H1 (cell line): ENCODE data around the gene USP20. TPM values are rescaled to one million over a fixed set of nuclear protein-coding genes. Genes with fewer than 3 reads are reported as not detected.

ENCODE experiments used
- CTCF ChIA-PET: fragments of 300-600 bp; sonication (Branson Sonifier 250); formaldehyde crosslinking; loops from one replicate; lab custom pipeline; 2021; ENCODE audit not compliant: partially characterized antibody; lab: Charles Lee
- POLR2A ChIA-PET: fragments of 300-600 bp; sonication (Branson Sonifier 250); formaldehyde crosslinking; loops from one replicate; lab custom pipeline; 2021; ENCODE audit warnings: inconsistent platforms; ENCODE audit not compliant: partially characterized antibody; lab: Charles Lee
- DNase-seq, 2 experiments: peaks; one replicate each; pipeline versions ENCODE4 v3.0.0 to v3.0.0-alpha.2; 2010 to 2022; ENCODE audit warnings: low spot score in 2 of 2, low read depth in 1 of 2, mixed read lengths in 1 of 2
- FAIRE-seq: peaks from 2 replicates; lab custom pipeline; 2011; peaks lifted over from hg19 to GRCh38; lab: Jason Lieb, UNC
- H2AFZ ChIP-seq: 2 replicates; pipeline ENCODE4 v1.8.1; 2012; ENCODE audit warnings: low read length, inconsistent platforms
- H2AK5ac ChIP-seq: 2 replicates; pipeline ENCODE4 v1.6.1; 2013; ENCODE audit warnings: low read depth, low read length
- H2BK120ac ChIP-seq: replicated peaks from 2 replicates; pipeline ENCODE3; 2013; ENCODE audit warnings: low read depth, low read length, inconsistent platforms
- H2BK12ac ChIP-seq: 2 replicates; pipeline ENCODE4 v1.6.1; 2013; ENCODE audit warnings: low read depth, low read length
- H2BK15ac ChIP-seq: 2 replicates; pipeline ENCODE4 v1.6.1; 2013; ENCODE audit warnings: low read length
- H2BK20ac ChIP-seq: 2 replicates; pipeline ENCODE4 v1.6.1; 2013; ENCODE audit warnings: low read length
- H2BK5ac ChIP-seq: 2 replicates; pipeline ENCODE4 v1.6.1; 2013; ENCODE audit warnings: low read depth, low read length
- H3K14ac ChIP-seq: 2 replicates; pipeline ENCODE4 v1.6.1; 2013; ENCODE audit warnings: inconsistent platforms; ENCODE audit not compliant: insufficient read length
- H3K18ac ChIP-seq: 2 replicates; pipeline ENCODE4 v1.6.1; 2013; ENCODE audit warnings: low read length; ENCODE audit errors: extremely low read depth
- H3K23ac ChIP-seq: 2 replicates; pipeline ENCODE4 v1.6.1; 2013; ENCODE audit warnings: inconsistent platforms; ENCODE audit not compliant: insufficient read length
- H3K23me2 ChIP-seq: 2 replicates; pipeline ENCODE4 v1.6.1; 2013; ENCODE audit warnings: low read depth, low read length
- H3K27ac ChIP-seq: 2 replicates; pipeline ENCODE4 v1.6.1; 2011; ENCODE audit warnings: low read depth, low read length, inconsistent platforms
- H3K27me3 ChIP-seq, 4 experiments: replicated peaks in 1 of 4; 1 replicate in 1 of 4; 2 replicates in 3 of 4; pipeline versions ENCODE4 v1.6.1 to v1.8.1; 2011 to 2013; ENCODE audit warnings: low read length in 3 of 4, mild to moderate bottlenecking in 3 of 4, inconsistent platforms in 2 of 4, mixed read lengths in 2 of 4, moderate library complexity in 1 of 4; ENCODE audit not compliant: control insufficient read depth in 3 of 4, insufficient read depth in 3 of 4; ENCODE audit errors: extremely low read depth in 1 of 4
- H3K36me3 ChIP-seq, 4 experiments: 2 replicates each; pipeline versions ENCODE4 v1.6.1 to v1.8.1; 2011 to 2013; ENCODE audit warnings: mild to moderate bottlenecking in 4 of 4, low read length in 3 of 4, moderate library complexity in 2 of 4, control low read depth in 1 of 4, inconsistent platforms in 1 of 4; ENCODE audit not compliant: insufficient read depth in 4 of 4, control insufficient read depth in 2 of 4
- H3K4ac ChIP-seq: replicated peaks from 2 replicates; pipeline ENCODE3; 2013; ENCODE audit warnings: low read length, low read depth, mixed read lengths, inconsistent platforms; ENCODE audit not compliant: insufficient read length
- H3K4me1 ChIP-seq, 4 experiments: replicated peaks in 1 of 4; 1 replicate in 1 of 4; 2 replicates in 3 of 4; pipeline versions ENCODE4 v1.6.1 to v1.8.1; 2011 to 2013; ENCODE audit warnings: low read length in 3 of 4, inconsistent platforms in 2 of 4, mixed read lengths in 1 of 4; ENCODE audit not compliant: insufficient read depth in 4 of 4, control insufficient read depth in 3 of 4
- H3K4me2 ChIP-seq, 2 experiments: 2 replicates each; pipeline versions ENCODE4 v1.6.1 to v1.8.1; 2011 to 2013; ENCODE audit warnings: low read depth in 2 of 2, low read length in 2 of 2, control low read depth in 1 of 2, inconsistent platforms in 1 of 2, mild to moderate bottlenecking in 1 of 2; ENCODE audit not compliant: insufficient read depth in 1 of 2
- H3K4me3 ChIP-seq, 4 experiments: fragments of 200-600, 300-600 bp in 1 of 4; sonication (generic), shearing (Covaris generic), sonication (Bioruptor Twin) in 1 of 4; 2 replicates each; pipeline versions ENCODE4 v1.5.1 to v1.8.1; 2011 to 2016; ENCODE audit warnings: low read length in 4 of 4, low read depth in 3 of 4, control low read depth in 2 of 4, inconsistent platforms in 2 of 4, mild to moderate bottlenecking in 2 of 4, mixed read lengths in 1 of 4, moderate library complexity in 1 of 4; ENCODE audit not compliant: insufficient read depth in 2 of 4; ENCODE audit errors: extremely low read depth in 1 of 4
- H3K56ac ChIP-seq: replicated peaks from 2 replicates; pipeline ENCODE3; 2013; ENCODE audit warnings: low read depth, mild to moderate bottlenecking, mixed read lengths, low read length, inconsistent platforms; ENCODE audit not compliant: insufficient read length
- H3K79me1 ChIP-seq: 2 replicates; pipeline ENCODE4 v1.6.1; 2013; ENCODE audit warnings: low read depth, low read length, control low read depth
- H3K79me2 ChIP-seq, 2 experiments: 2 replicates each; pipeline versions ENCODE4 v1.6.1 to v1.8.1; 2012 to 2013; ENCODE audit warnings: low read length in 2 of 2, mild to moderate bottlenecking in 2 of 2, inconsistent platforms in 1 of 2; ENCODE audit not compliant: insufficient read depth in 2 of 2, control insufficient read depth in 1 of 2
- H3K9ac ChIP-seq, 4 experiments: replicated peaks in 1 of 4; 1 replicate in 1 of 4; 2 replicates in 3 of 4; pipeline versions ENCODE4 v1.6.1 to v1.8.1; 2011 to 2013; ENCODE audit warnings: low read depth in 3 of 4, low read length in 3 of 4, control low read depth in 2 of 4, mild to moderate bottlenecking in 2 of 4, moderate library complexity in 2 of 4, inconsistent platforms in 1 of 4; ENCODE audit errors: extremely low read depth in 1 of 4
- H3K9me3 ChIP-seq, 2 experiments: 2 replicates each; pipeline versions ENCODE4 v1.6.1 to v1.8.1; 2012 to 2013; ENCODE audit warnings: mild to moderate bottlenecking in 2 of 2, moderate library complexity in 2 of 2, control low read depth in 1 of 2, inconsistent platforms in 1 of 2, low read depth in 1 of 2, low read length in 1 of 2, mixed read lengths in 1 of 2; ENCODE audit not compliant: insufficient read depth in 2 of 2
- H4K20me1 ChIP-seq, 2 experiments: replicated peaks in 1 of 2; 2 replicates each; pipeline versions ENCODE3 to v1.8.1; 2011 to 2013; ENCODE audit warnings: inconsistent platforms in 2 of 2, low read length in 2 of 2, mild to moderate bottlenecking in 1 of 2; ENCODE audit not compliant: insufficient read depth in 2 of 2, control insufficient read depth in 1 of 2
- H4K5ac ChIP-seq: 2 replicates; pipeline ENCODE4 v1.6.1; 2013; ENCODE audit warnings: low read length, low read depth, mixed read lengths, inconsistent platforms; ENCODE audit not compliant: insufficient read length
- H4K8ac ChIP-seq: 2 replicates; pipeline ENCODE4 v1.8.0; 2013; ENCODE audit warnings: mild to moderate bottlenecking, moderate library complexity, low read length, inconsistent platforms; ENCODE audit not compliant: insufficient read depth; ENCODE audit errors: extremely low read depth
- H4K91ac ChIP-seq: replicated peaks from 2 replicates; pipeline ENCODE3; 2013; ENCODE audit warnings: low read length, mixed read lengths, inconsistent platforms; ENCODE audit not compliant: insufficient read length
- WGBS, 2 experiments: shearing (Covaris generic) in 1 of 2; methylation state at CpG; one replicate each; pipeline versions ENCODE4 v1.1.6 to v1.1.7; 2013 to 2015; ENCODE audit warnings: low lambda C conversion rate in 2 of 2, mixed read lengths in 2 of 2, inconsistent platforms in 1 of 2, low coverage in 1 of 2, missing lambda C conversion rate in 1 of 2; ENCODE audit not compliant: insufficient replicate concordance in 2 of 2, insufficient coverage in 1 of 2, insufficient read length in 1 of 2; ENCODE audit errors: extremely low coverage in 1 of 2, missing lambda C conversion rate in 1 of 2; 5-methylcytosine and 5-hydroxymethylcytosine counted together
- polyA plus RNA-seq, 7 experiments: library from polyadenylated mRNA; depleted of rRNA in 3 of 7; stranded (reverse) in 5 of 7; unstranded in 2 of 7; fragments of >200 nt in 5 of 7; fragments of 200-250 nt in 2 of 7; gene quantifications; 1 replicate in 5 of 7; 2 replicates in 1 of 7; 4 replicates in 1 of 7; pipeline versions ENCODE4 v1.2.1 to v1.2.3, GENCODE V29; 2011 to 2013; ENCODE audit warnings: missing spikeins in 2 of 7, mixed read lengths in 2 of 7
- total RNA-seq: library from RNA; stranded (reverse); fragmentation: NEBNext Ultra II Directional; extraction: Animal tissue kit (Norgen Biotek cat#: 25700); gene quantifications from 2 replicates; pipeline ENCODE4 v1.2.1, GENCODE V29; 2021

Gene USP20
- total and polyA plus RNA-seq, 2 of the 8 experiments (the other 6 are each of a cell fraction or from before 2014, with no cell fraction given): 13.4 to 23.0 TPM

DNA sequence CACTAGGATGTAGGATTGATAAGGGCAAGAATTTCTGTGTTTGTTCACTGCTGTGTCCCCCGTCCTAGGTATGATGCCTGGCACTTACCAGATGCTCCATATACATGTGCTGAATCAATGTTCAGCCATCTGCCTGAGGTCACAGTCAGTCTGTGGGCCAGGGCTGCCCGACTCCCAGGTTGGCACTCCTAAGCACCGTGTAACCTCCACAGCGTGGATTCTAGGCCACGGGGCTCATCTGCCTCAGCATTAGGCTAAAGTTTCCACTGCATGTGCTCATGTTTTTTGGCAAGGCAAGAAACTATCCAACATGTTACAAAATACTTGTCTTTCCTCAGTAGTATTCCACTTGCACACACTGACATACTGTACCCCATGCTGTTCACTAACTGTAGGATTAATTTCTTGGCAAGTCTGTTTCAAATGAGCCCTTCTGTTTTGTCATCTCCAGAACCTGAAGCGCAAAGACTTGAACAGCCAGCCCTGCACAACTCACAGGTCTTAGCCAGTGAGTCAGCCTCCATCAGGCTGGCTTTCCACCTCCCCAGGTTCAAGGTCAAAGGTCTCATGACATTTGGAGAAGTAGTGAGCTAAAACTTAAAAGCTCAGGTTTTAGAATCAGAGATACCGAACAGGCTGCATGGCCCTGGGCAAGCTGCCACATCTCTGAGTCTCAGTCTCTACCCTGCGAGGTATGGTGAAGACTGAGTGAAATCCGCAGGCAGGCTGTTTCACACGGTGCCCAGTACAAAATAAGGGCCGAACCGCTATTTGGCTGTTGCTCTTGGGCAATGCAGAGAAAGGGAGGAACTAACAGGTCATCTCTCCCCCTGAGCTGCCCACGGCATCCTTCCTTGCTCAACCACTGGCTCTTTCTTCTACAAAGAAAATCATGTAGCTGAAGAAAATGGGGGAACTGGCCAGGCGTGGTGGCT lies 18.5 kb upstream of the USP20 start:
- no peaks in the 10 kb centered on the region for H3K9me3 ChIP-seq
- no peaks in the 10 kb centered on the region for H3K79me2 ChIP-seq
- no peak overlapping the region for H2BK15ac ChIP-seq
- H3K27ac ChIP-seq: no peak overlapping the region
- no peak overlapping the region for H3K4me3 ChIP-seq
- no peak overlapping the region for H3K4ac ChIP-seq
- FAIRE-seq (no peak), DNase-seq (no peak)
- H4K20me1 ChIP-seq: peaks cover 3 to 15% of the 10 kb centered on the region in 2 experiments
- H3K36me3 ChIP-seq: peaks cover 14 to 52% (median 37%) of the 10 kb centered on the region in 4 experiments
- H3K56ac ChIP-seq: no peak overlapping the region
- no peak overlapping the region for H3K9ac ChIP-seq
- POLR2A ChIA-PET: interaction anchor here (1.4 kb wide), 1 partner anchor 8 kb away, joined by 3 read pairs; no protein-coding TSS in a partner anchor
- no peak overlapping the region for H2AFZ ChIP-seq
- H4K5ac ChIP-seq: no peak overlapping the region
- no peak overlapping the region for H3K18ac ChIP-seq
- H3K23me2 ChIP-seq: no peaks in the 10 kb centered on the region
- CTCF ChIA-PET: interaction anchor here (0.9 to 1.1 kb wide), 2 partner anchors 29 to 173 kb away, joined by 4 to 5 read pairs; no protein-coding TSS in a partner anchor
- no peak overlapping the region for H2BK20ac ChIP-seq
- H2BK120ac ChIP-seq: no peak overlapping the region
- no peak overlapping the region for H3K4me2 ChIP-seq
- no peak overlapping the region for H4K91ac ChIP-seq
- no peak overlapping the region for H2AK5ac ChIP-seq
- H3K14ac ChIP-seq: no peak overlapping the region
- 91% methylated on average over 14 of the region's 14 CpGs; no CpG with 5 or more reads in 1 of the 2 experiments for WGBS, 2 experiments
- no peaks in the 10 kb centered on the region for H3K4me1 ChIP-seq
- no peaks in the 10 kb centered on the region for H3K27me3 ChIP-seq
- H2BK5ac ChIP-seq: no peak overlapping the region
- H2BK12ac ChIP-seq: no peak overlapping the region
- no peak overlapping the region for H4K8ac ChIP-seq
- no peak overlapping the region for H3K23ac ChIP-seq
- H3K79me1 ChIP-seq: no peaks in the 10 kb centered on the region; the same call in 1 of the 2 replicates
